Mammary epithelial cell (primary cell): ENCODE results near the gene SMARCAL1.

Experiments
- EZH2 ChIP-seq: IDR thresholded peaks from 2 replicates; pipeline ENCODE4 v1.6.1; 2012; ENCODE audit warnings: low read length, inconsistent platforms, borderline replicate concordance
- TF ChIP-seq, protein P1 (sequence below), 2 donors: IDR thresholded peaks in 1 of 2; conservative IDR thresholded peaks in 1 of 2; 2 replicates each; pipeline ENCODE4 v1.5.1; 2011 to 2012; ENCODE audit warnings: inconsistent platforms in 2 of 2, low read length in 2 of 2, mild to moderate bottlenecking in 2 of 2, control low read depth in 1 of 2, low read depth in 1 of 2; ENCODE audit not compliant: insufficient read depth in 1 of 2; ENCODE audit errors: extremely low read depth in 1 of 2

DNA sequence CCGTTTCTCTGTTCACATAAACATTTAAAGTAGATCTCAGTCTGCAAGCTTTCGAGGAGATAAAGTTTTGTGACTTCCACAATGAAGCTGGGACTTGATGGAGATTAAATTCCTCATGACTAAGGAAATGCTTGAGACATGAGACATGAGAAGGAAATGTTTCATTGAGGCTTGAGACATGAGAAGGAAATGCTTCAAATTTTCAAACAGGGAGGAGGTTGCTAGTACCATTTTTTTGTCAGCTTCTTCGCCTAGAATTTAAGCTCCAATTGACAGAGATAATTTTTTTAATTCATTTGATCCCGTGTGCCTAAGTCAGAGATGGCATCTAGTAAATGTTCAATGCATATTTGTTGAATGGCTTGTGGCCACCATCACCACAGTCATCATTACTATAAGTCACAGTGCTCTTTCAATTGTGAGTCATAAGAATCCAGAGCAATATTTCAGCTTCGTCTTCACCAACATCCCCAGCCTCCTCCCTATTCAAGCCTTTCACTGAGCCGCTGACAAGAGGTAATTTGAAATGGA is 39.5 kb upstream of the SMARCAL1 start:
- TF ChIP-seq, protein P1, sequence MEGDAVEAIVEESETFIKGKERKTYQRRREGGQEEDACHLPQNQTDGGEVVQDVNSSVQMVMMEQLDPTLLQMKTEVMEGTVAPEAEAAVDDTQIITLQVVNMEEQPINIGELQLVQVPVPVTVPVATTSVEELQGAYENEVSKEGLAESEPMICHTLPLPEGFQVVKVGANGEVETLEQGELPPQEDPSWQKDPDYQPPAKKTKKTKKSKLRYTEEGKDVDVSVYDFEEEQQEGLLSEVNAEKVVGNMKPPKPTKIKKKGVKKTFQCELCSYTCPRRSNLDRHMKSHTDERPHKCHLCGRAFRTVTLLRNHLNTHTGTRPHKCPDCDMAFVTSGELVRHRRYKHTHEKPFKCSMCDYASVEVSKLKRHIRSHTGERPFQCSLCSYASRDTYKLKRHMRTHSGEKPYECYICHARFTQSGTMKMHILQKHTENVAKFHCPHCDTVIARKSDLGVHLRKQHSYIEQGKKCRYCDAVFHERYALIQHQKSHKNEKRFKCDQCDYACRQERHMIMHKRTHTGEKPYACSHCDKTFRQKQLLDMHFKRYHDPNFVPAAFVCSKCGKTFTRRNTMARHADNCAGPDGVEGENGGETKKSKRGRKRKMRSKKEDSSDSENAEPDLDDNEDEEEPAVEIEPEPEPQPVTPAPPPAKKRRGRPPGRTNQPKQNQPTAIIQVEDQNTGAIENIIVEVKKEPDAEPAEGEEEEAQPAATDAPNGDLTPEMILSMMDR (conservative IDR thresholded peaks at IDR 0.05 in 1 of 2, IDR thresholded peaks at IDR 0.05 in 1 of 2; ENCODE audit: extremely low read depth in 1 of 2, insufficient read depth in 1 of 2, low read depth in 1 of 2, low read length in 2 of 2) = no peak
- no peak for TF ChIP-seq EZH2
